ENCODE results near the gene RNF145. TPM values are rescaled to one million over a fixed set of nuclear protein-coding genes. Genes with fewer than 3 reads are reported as not detected.
A peak's percentile ranks its signal among the peaks of the same experiment; 100 is the strongest.

The RNF145 gene
- total RNA-seq, 1 experiment from 2014 or later, result 122 TPM

GRCh38 chr5:159217236-159217635 lies 7.9 kb upstream of the RNF145 start:
- no peak for DNase-seq (ENCODE audit: low spot score)

- DNase-seq (ENCODE audit: low spot score), result no peak
Measured at GRCh38 chr5:159216454-159216853, 7.1 kb upstream of the RNF145 start.

- DNase-seq (ENCODE audit: low spot score), result no peak
Measured at GRCh38 chr5:159215886-159216285, 6.5 kb upstream of the RNF145 start.

- DNase-seq (ENCODE audit: low spot score), result no peak
Measured at GRCh38 chr5:159214486-159215271, 5.3 kb upstream of the RNF145 start.

DNA sequence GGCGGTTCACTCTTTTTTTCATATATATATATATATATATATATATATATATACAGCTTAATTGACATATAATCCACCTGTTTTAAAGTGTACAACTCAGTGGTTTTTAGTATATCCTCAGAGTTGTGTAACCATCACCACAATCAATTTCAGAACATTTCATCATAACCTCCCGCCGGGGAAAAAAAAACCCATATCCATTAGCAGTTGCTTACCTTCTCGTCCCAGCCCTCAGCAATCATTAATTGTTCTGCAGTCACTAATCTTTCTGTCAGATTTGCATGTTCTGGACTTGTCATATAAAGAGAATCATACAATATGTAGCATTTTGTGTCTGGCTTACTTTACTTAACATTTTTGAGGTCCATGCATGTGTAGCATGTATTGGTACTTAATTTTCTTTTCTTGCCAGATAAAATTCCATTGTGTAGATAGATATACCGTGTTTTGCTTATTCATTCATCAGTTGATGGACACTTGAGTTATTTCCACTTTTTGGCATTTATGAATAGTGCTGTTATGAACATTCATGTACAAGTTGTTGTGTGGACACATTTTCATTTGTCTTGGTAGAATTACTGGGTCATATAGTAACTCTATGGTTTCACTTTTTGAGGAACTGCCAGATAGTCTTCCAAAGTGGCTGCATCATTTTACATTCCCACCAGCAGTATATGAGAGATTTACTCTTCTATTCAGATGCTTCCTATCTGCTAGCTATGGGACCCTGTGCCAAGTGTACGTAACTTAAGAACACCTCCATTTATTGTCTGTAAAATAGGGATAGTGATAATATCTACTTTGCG lies 3.5 kb upstream of the RNF145 start:
- DNase-seq (ENCODE audit: low spot score), result no peak

- no peak for DNase-seq (ENCODE audit: low spot score)
Measured at GRCh38 chr5:159211729-159212174, 2.4 kb upstream of the RNF145 start.

DNA sequence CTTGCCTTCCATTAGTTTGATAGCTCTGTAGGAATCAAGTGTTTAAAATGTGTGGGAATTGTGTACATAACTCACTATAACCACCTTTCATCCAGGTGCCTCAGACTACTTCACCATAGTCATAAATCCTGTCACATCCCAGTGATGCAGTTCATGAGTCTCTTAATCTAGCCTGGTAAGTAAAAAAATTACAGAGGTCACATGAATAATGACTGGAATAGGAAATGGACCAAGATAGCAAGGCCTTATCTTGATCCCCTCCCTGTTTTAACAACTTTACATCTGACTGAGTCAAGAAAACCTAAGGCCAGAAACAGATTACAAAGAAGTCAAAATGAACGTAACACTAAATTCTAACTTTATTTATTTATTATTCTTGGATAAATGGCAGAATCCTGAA lies 1.5 kb upstream of the RNF145 start:
- no peak for DNase-seq (ENCODE audit: low spot score)

DNA sequence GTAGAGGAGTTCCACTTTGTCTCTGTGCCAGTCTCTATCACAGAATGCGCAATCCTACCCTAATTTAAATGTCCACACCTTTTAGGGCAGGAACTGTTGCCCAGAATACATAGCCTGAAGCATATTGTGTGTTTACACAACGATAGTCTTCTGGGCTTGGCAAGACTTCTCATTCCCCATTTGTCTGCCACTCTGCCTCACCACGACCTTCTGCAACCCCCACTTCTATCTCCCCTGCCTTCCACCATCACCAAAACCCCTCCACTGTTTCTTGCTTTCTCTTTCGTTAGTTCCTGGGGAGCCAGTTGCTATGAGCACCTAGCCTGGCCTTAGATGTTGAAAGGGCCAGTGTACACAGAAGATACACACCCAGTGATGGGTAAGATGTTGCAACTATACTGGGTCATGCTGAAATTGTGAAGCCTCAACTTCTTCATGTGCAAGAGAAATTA lies 883 bp upstream of the RNF145 start:
- DNase-seq (ENCODE audit: low spot score), result no peak

DNA sequence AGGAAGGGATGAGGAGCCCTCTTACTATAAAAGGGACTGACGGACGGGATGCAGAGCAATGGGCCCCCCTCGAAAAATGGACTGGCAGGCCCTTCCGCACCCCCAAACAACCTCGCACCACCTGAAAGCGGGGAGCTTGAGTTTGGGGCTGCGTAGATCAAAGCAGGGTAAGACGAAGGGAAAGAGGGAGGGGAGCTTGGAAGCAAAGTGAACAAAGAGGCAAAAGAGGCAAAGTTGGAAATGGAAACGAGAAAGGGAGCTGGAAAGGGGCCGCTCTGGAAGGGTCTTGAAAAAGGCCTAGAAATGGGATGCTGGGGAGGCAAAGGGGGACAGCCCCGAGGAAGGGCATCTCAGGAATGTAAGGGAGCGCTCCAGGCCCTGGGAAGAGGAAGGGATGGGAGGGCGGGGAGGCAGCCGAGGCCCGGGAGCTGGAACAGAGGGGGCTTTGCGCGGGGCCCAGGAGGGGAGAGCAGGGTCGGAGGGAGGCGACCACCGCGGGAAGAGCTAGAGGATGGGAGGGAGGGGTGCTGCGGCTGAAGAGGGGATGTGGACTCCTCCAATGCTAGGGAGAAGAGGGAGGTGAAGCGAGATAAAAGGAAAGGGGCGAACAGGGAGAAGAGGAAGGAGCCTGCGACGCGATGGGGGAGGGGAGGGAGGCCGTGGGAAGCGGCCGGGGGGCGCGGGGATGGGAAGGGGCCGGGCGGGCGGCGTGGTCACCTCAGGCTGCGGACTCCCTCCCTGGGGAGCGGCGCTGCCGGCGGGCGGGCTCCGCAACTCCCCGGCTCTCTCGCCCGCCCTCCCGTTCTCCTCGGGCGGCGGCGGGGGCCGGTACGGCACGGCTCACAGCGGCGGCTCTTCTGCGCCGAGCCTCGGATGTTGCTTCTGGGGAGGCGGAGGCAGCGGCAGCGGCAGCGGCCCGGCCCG lies 577 bp downstream of the RNF145 start:
- DNase-seq (ENCODE audit: low spot score), result no peak

DNA sequence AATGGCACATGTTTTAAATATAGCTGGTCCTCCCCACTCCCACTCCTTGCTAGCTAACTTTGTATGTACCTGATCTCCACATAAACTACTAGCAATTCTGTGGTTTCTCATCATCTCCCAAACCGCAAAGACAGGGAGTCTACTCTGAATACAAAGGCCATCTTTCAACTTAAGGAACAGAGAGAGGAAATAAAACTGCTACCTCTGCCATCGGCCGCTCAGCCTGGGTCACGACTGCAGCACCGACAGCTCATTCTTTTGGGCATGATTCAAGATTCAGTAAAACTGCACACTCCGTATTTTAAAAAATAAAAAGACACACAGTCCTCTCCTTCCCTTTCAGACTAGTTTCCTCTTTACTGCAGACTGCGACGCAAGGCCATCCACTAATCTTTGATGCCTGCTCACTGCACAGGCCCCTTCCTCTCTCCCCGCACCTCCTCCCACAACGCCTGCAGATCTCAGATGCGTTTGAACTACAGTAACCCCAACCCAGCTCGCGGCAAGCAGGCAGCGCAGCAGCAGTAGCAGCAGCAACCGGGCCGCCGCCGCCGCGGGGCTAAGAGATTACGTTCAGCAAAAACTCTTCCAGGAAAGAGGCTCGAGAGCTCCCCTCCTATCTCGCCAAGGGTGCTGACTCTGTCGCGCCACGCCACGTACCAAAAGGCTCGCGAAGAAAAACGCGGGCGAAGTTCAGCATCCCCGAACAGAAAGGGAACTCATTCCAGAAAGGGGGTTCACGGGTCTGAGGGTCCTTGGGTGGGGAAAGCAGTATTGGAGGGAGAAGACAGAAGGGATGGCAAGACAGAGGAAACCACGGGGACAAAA lies 1.5 kb downstream of the RNF145 start:
- peak; percentile 85 for DNase-seq (ENCODE audit: low spot score)

DNA sequence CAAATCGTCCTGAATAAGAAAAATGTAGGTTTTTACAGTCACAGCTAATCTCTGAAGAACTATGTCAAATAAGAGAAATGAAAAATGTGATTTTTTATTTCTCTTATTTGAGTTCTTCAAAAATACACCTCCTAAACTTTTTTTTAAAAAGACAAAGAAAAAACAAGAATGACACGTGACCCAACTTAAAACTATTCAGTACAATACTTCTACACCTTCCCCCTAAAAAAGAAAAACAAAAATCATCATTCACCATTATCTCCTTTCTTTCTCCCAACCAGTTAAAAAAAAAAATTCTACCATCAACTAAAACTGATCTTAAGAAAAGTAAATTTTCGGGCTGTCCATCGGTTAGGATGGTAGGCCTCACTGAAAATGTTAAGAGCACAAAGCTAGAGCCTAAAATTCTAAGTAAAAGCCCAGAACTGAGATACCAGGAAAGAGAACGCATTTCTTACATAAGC lies 2.1 kb downstream of the RNF145 start:
- DNase-seq (ENCODE audit: low spot score), result no peak

DNA sequence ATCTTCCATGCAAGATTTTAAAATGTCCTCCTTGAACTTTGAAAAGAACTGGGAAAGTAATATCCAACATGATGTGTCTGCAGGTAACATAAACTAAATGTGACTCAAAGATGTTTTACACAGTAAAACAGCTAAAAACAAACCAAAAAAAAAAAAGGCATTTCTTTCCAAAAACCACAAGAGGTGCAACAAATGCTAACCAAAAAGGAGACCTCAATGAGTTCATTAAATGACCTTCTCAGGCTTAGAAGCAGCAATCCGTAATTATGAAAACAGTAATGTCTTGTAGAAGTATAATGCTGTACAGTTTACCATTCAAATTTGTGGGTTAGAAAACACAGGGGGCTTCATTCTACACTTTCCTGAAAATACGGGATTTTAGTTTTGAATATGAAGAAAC lies 2.5 kb downstream of the RNF145 start:
- DNase-seq (ENCODE audit: low spot score), result no peak

- DNase-seq (ENCODE audit: low spot score), result no peak
Measured at GRCh38 chr5:159206368-159206767, 3.0 kb downstream of the RNF145 start.

- DNase-seq (ENCODE audit: low spot score), result no peak
Measured at GRCh38 chr5:159203351-159203750, 6.0 kb downstream of the RNF145 start.

GRCh38 chr5:159202151-159202550 lies 7.2 kb downstream of the RNF145 start:
- DNase-seq (ENCODE audit: low spot score), result no peak

DNA sequence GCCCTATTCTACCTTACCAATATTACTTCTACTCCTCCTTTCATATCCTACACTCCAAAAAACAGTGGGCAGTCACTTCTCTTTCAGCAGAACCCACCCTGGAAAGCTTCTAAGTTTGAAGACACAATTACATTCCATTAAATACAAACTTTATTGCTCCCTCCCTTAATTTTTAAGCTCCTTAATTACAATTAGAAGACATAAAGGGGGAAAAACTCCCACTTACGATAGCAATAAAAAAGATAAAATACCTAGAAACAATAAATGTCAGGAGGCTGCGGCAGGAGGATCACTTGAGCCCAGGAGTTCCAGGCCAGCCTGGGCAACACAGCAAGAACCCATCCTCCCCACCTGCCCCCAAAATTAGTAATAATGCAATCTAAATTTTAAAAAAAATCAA lies 9.6 kb downstream of the RNF145 start:
- DNase-seq (ENCODE audit: low spot score), result no peak

- no peak for DNase-seq (ENCODE audit: low spot score)
Measured at GRCh38 chr5:159199225-159199624, 10.1 kb downstream of the RNF145 start.

DNA sequence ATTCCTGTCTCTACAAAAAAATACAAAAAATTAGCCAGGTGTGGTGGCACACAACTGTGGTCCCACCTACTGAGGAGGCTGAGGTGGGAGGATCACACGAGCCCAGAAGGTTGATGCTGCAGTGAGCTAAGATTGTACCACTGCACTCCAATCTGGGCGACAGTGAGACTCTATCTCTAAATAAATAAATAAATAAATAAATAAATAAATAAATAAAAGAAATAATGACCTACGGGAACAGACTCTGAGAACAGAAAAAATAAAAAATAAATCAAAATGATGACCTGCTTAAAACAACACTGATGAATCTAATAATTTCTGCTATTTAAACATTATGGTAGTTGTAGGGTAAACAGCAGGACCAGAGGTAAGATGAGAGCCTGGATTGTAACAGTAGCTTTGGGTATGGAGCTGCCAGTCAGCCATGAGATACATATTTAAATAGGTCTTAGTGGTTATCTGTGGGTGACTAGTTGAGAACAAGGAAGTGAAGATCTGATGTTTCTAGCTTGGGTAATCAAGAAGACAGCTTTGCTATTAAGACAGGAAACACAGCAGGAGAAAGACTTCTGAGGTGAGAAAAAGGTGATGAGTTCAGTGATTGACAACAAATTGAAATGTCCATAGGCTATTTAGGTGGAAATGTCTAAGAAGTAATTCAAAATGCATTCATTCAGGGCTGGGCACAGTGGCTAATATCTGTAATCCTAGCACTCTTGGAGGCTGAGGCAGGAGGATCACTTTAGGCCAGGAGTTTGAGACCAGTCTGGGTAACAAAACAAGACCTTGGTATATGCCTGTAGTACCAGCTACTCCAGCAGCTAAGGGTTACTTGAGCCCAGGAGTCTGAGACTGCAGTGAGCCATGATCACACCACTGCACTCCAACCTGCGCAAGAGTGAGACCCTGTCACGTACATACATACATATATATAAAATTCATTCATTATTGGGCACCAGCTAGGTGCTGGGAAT lies 11.0 kb downstream of the RNF145 start:
- no peak for DNase-seq (ENCODE audit: low spot score)

GRCh38 chr5:159195775-159196174 lies 13.6 kb downstream of the RNF145 start:
- no peak for DNase-seq (ENCODE audit: low spot score)

DNA sequence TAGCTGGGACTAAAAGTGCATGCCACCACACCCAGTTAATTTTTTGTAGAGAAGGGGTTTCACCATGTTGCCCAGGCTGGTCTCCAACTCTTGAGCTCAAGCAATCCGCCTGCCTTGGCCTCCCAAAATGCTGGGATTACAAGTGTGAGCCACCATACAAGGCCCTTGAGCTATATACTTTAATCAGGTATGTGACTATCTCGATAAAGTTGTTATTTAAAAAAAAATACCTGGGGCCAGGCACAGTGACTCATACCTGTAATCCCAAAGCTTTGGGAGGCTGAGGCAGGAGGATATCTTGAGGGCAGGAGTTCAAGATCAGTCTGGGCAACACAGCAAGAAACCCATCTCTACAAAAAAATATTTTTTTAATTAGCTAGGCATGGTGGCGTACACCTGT lies 19.2 kb downstream of the RNF145 start:
- no peak for DNase-seq (ENCODE audit: low spot score)
